Thymus (tissue), 14 donors: Measurements from ENCODE around the gene ZNF562. TPM values are rescaled to one million over a fixed set of nuclear protein-coding genes. Genes with fewer than 3 reads are reported as not detected.
A peak's percentile ranks its signal among the peaks of the same experiment; 100 is the strongest.

Source experiments
- DNase-seq, 9 donors: peaks; one replicate each; pipeline ENCODE4 v3.0.0-alpha.2; 2013; ENCODE audit warnings: low spot score in 9 of 9, low read depth in 6 of 9, missing footprints in 1 of 9
- H3K27ac ChIP-seq, 2 donors: one replicate each; pipeline ENCODE4 v1.5.1; 2013; ENCODE audit warnings: control low read depth in 1 of 2, low read depth in 1 of 2, low read length in 1 of 2, mild to moderate bottlenecking in 1 of 2, moderate library complexity in 1 of 2
- H3K27me3 ChIP-seq, 2 donors: one replicate each; pipeline ENCODE4 v1.5.1; 2013; ENCODE audit warnings: low read length in 1 of 2; ENCODE audit not compliant: control insufficient read depth in 2 of 2, insufficient read depth in 1 of 2
- H3K36me3 ChIP-seq, 2 donors: one replicate each; pipeline ENCODE4 v1.5.1; 2013; ENCODE audit warnings: low read length in 1 of 2, mild to moderate bottlenecking in 1 of 2, moderate library complexity in 1 of 2; ENCODE audit not compliant: control insufficient read depth in 2 of 2, insufficient read depth in 2 of 2
- H3K4me1 ChIP-seq, 2 donors: one replicate each; pipeline ENCODE4 v1.5.1; 2013; ENCODE audit warnings: low read length in 2 of 2; ENCODE audit not compliant: control insufficient read depth in 2 of 2, insufficient read depth in 2 of 2
- H3K4me3 ChIP-seq, 2 donors: one replicate each; pipeline ENCODE4 v1.5.1; 2013; ENCODE audit warnings: low read length in 2 of 2, control low read depth in 1 of 2, mild to moderate bottlenecking in 1 of 2
- H3K9me3 ChIP-seq, 2 donors: one replicate each; pipeline ENCODE4 v1.5.1; 2013; ENCODE audit warnings: low read length in 1 of 2, mild to moderate bottlenecking in 1 of 2; ENCODE audit not compliant: control insufficient read depth in 2 of 2, insufficient read depth in 1 of 2
- WGBS: extraction: QIAGEN DNeasy Blood & Tissue Kit; methylation state at CpG from one replicate; pipeline ENCODE4 v1.1.7; 2013; 5-methylcytosine and 5-hydroxymethylcytosine counted together
- long read RNA-seq, 10 donors: transcript quantifications; one replicate each; lab custom pipeline, GENCODE V29; 2026
- polyA plus RNA-seq: library from polyadenylated mRNA; stranded (reverse); fragments of 200-250 nt; gene quantifications from one replicate; pipeline ENCODE4 v1.2.3, GENCODE V29; 2013
- total RNA-seq: library from RNA; stranded (reverse); fragments of 120-200 nt; gene quantifications from one replicate; pipeline ENCODE4 v1.2.4, GENCODE V29; 2013
- donor health status: healthy.

The ZNF562 gene
- total RNA-seq = 22.6 TPM
- 10.3 TPM for polyA plus RNA-seq
- long read RNA-seq, donor 1 = 0 reads
- long read RNA-seq, donor 2, partial matches to known transcripts = 0 of 1 reads
- long read RNA-seq, donor 2, other reads (novel, unspliced or antisense) = 0 of 1 reads
- long read RNA-seq, donor 3 = 0 reads
- long read RNA-seq, donor 4 = 0 reads
- long read RNA-seq, donor 5, partial matches to known transcripts = 0 of 1 reads
- long read RNA-seq, donor 5, other reads (novel, unspliced or antisense) = 0 of 1 reads
- long read RNA-seq, donor 6 = 0 reads
- long read RNA-seq, donor 7, partial matches to known transcripts = 0 of 1 reads
- long read RNA-seq, donor 7, other reads (novel, unspliced or antisense) = 0 of 1 reads
- long read RNA-seq, donor 8, partial matches to known transcripts = 0 of 2 reads
- long read RNA-seq, donor 8, other reads (novel, unspliced or antisense) = 0 of 2 reads
- long read RNA-seq, donor 9, partial matches to known transcripts = 0 of 3 reads
- long read RNA-seq, donor 9, other reads (novel, unspliced or antisense) = 0 of 3 reads
- long read RNA-seq, donor 10 = 0 reads

- H3K27ac ChIP-seq = peak within 1 kb of the TSS; percentile 91 to 92
- peak within 1 kb of the TSS; percentile 62 to 92 for H3K4me3 ChIP-seq
- no peaks in the 10 kb centered on the region for H3K27me3 ChIP-seq
- peaks cover 3 to 28% of the 10 kb centered on the region in 2 donors for H3K9me3 ChIP-seq
- peaks cover 0 to 7% of the 10 kb centered on the region in 2 donors for H3K4me1 ChIP-seq
- H3K36me3 ChIP-seq = peaks cover 5 to 8% of the 10 kb centered on the region in 2 donors
- peak; percentile 66 to 91 (median 76) for DNase-seq
- WGBS = 3% methylated on average over 42 of the region's 42 CpGs
Observed at GRCh38 chr19:9674663-9675357, at the start of gene ZNF562. Gene ZNF562 (minus strand): TSS chr19:9675100. CDS start chr19:9660744, 14,356 bp downstream.

DNA sequence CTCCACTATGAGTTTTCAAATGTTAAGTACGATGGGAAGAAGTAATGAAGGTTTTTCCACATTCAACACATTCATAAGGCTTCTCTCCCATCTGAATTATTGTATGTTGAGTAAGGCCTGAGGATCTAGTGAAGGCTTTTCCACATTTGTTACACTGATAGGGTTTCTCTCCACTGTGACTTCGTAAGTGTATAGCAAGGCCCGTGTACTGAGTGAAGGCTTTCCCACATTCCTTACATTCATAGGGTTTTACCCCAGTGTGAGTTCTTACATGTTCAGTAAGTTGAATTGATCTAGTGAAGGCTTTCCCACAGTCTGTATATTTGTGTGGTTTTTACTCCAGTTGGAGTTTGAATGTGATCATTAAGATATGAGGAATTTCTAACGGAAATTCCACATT lies 49.3 kb upstream of the ZNF562 start:
- Histone ChIP-seq H3K27me3 (no peaks in the 10 kb centered on the region), H3K27ac (no peak overlapping the region), H3K9me3 (no peaks in the 10 kb centered on the region), H3K4me3 (no peak overlapping the region), H3K36me3 (no peaks in the 10 kb centered on the region), H3K4me1 (peaks cover 0 to 3% of the 10 kb centered on the region in 2 donors)
- DNase-seq = no peak
- WGBS = 98% methylated on average over 4 of the region's 4 CpGs

- no peaks in the 10 kb centered on the region for H3K36me3 ChIP-seq
- H3K4me1 ChIP-seq = peaks cover 0 to 3% of the 10 kb centered on the region in 2 donors
- DNase-seq = peak in 2 of 9 donors; percentile 8 to 24
- WGBS = 17% methylated on average over 6 of the region's 6 CpGs
- H3K27ac ChIP-seq = no peak overlapping the region
- H3K4me3 ChIP-seq = no peak overlapping the region
- H3K27me3 ChIP-seq = no peaks in the 10 kb centered on the region
- H3K9me3 ChIP-seq = no peaks in the 10 kb centered on the region
Observed at GRCh38 chr19:9721861-9722260, 47.0 kb upstream of the ZNF562 start.

DNA sequence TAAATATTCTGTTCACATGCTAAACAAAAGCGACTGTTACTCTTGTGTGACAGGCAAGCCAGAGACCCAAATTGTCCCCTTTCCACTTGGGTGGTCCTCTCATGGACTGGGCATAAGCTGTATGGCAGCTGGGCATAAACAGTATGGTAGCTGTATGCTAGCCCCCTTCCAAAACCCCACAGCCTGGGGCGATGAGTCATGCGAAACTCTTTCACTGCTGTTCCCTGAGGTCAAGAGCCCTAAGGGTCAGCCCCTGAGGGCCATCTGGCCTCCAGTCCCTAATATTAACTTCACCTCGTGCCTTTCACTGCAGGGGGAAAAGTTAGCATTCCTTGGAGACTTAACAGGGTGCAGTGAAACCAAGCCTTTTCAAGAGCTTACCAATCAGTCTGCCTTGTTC lies 45.6 kb upstream of the ZNF562 start:
- no peak overlapping the region for H3K27ac ChIP-seq
- no peaks in the 10 kb centered on the region for H3K9me3 ChIP-seq
- no peaks in the 10 kb centered on the region for H3K36me3 ChIP-seq
- no peak overlapping the region for H3K4me3 ChIP-seq
- H3K4me1 ChIP-seq = peaks cover 0 to 3% of the 10 kb centered on the region in 2 donors
- DNase-seq = no peak
- no peaks in the 10 kb centered on the region for H3K27me3 ChIP-seq
- 95% methylated on average over 4 of the region's 4 CpGs for WGBS

DNA sequence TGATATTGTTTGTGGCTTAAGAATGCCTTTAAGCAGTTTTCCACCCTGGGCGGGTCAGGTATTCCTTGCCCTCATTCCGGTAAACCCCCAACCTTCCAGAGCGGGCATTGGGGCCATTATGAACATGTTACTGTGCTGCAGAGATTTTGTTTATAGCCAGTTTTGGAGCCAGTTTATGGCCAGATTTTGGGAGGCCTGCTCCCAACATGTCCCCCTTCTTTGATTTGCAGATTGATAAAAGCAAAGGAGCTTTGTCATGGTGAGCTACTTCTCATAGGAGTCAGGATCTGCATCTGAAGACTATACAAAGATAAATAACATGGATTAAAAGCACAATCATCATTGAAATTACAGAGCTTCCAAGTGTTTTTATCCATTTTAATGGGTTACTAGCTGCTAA lies 36.9 kb upstream of the ZNF562 start:
- Histone ChIP-seq H3K4me3 (no peak overlapping the region), H3K27ac (no peak overlapping the region), H3K36me3 (no peaks in the 10 kb centered on the region), H3K27me3 (no peaks in the 10 kb centered on the region), H3K4me1 (no peaks in the 10 kb centered on the region), H3K9me3 (no peaks in the 10 kb centered on the region)
- 97% methylated on average over 3 of the region's 3 CpGs for WGBS
- DNase-seq = no peak

- Histone ChIP-seq H3K27ac (no peak overlapping the region), H3K27me3 (no peaks in the 10 kb centered on the region), H3K9me3 (no peaks in the 10 kb centered on the region), H3K4me1 (no peaks in the 10 kb centered on the region), H3K4me3 (no peak overlapping the region), H3K36me3 (no peaks in the 10 kb centered on the region)
- DNase-seq = no peak
- 76% methylated on average over 1 of the region's 1 CpG for WGBS
Observed at GRCh38 chr19:9709305-9709704, 34.4 kb upstream of the ZNF562 start.

DNA sequence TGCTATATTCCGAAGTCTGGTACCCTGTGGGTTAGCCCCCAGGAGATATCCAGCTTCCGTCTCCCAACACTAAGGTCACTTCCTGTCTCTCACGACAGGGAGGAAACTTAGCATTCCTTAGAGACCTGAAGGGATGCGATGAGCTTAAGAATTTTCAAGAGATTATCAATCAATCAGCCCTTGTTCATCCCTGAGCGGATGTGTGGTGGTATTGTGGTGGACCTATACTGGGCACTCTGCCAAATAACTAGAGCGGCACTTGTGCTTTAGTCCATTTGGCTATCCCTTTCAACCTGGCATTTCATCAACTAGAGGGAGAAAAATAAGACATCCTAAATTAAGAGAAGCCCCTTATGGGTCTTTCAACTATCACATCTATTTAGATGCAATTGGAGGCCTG lies 30.9 kb upstream of the ZNF562 start:
- Histone ChIP-seq H3K4me3 (no peak overlapping the region), H3K27ac (no peak overlapping the region), H3K9me3 (peaks cover 0 to 3% of the 10 kb centered on the region in 2 donors), H3K36me3 (no peaks in the 10 kb centered on the region), H3K27me3 (no peaks in the 10 kb centered on the region), H3K4me1 (no peaks in the 10 kb centered on the region)
- no peak for DNase-seq
- 92% methylated on average over 6 of the region's 6 CpGs for WGBS

DNA sequence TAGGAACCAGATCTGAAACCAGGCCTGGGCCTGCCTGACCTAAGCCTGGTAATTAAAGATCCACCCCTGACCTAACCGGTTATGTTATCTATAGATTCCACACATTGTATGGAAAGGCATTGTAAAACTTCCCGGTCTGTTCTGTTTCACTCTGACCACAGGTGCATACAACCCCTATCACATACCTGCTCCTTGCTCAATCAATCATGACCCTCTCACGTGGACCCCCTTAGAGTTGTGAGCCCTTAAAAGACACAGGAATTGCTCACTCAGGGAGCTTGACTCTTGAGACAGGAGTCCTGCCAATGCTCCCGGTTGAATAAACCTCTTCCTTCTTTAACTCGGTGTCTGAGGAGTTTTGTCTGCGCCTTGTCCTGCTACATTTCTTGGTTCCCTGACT lies 27.3 kb upstream of the ZNF562 start:
- H3K27me3 ChIP-seq = no peaks in the 10 kb centered on the region
- no peaks in the 10 kb centered on the region for H3K36me3 ChIP-seq
- H3K4me1 ChIP-seq = no peaks in the 10 kb centered on the region
- 96% methylated on average over 6 of the region's 6 CpGs for WGBS
- no peak overlapping the region for H3K27ac ChIP-seq
- peaks cover 0 to 11% of the 10 kb centered on the region in 2 donors for H3K9me3 ChIP-seq
- H3K4me3 ChIP-seq = no peak overlapping the region
- DNase-seq = no peak
